HG03025 (cell line): Measurements from ENCODE around the gene PRR5L.

Source experiments
- ATAC-seq: cut with Tn5 transposase; IDR thresholded peaks from one replicate; pipeline ENCODE4 v1.9.1; 2021; ENCODE audit warnings: mild to moderate bottlenecking, moderate library complexity; ENCODE audit not compliant: unreplicated experiment, low FRiP score

The PRR5L gene

GRCh38 chr11:36427079-36427478, 131.0 kb downstream of the PRR5L start:
- ATAC-seq, result no peak

- no peak for ATAC-seq
Measured at GRCh38 chr11:36427876-36428275, 131.8 kb downstream of the PRR5L start.

DNA sequence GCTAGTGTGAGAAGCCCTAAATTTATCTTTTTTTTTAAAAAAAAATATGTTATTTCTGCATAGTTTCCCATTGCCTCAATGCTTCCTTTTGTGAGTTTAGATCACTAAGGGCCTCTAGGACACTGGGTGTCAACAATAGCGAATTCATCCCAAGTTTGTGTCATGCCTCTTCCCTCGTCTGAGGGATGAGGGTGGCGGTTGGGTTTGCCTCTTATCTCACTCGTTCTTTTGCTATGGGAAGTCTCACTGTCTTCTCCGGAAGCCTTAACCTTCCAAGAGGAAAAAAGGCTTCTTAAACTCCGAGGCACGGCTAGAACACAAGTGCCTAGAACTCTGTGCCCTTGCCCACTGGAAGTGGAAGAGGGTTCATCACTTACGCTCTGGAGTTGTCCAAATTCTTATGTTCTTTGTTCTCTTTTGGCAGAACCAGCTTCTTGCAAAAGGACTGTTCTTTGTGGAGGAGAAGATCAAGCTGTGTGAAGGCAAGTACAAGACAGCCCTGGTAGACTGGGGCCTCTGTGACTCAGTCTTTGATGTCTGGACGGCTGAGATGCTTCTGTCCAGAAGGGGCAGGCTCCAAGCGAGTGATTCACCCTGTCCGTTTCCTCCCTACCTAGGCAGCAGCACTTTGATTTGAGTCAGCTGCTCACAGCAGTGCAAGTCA, 135.5 kb downstream of the PRR5L start:
- ATAC-seq, result no peak

GRCh38 chr11:36432093-36432469, 136.0 kb downstream of the PRR5L start:
- ATAC-seq, result no peak

GRCh38 chr11:36432738-36433137, 136.7 kb downstream of the PRR5L start:
- ATAC-seq, result no peak

DNA sequence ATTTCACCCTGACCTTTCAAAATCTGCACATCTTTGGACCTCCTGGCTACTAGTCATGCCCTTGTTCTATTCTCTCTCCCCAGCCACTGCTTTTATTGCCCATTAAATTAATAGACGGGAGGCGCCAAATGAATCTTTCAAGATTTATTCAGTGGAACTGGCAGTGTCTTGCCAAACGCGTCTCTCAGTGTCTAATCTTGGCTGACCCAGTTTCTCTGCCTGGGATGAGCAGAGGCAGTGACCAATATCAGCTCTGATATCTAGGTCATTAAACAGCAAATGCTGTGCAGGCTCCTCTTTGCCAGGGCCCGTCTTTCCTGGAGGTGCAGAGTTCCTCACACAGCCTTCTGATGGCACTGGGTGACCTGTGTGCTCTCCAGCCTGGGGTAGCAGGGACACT, 140.0 kb downstream of the PRR5L start:
- no peak for ATAC-seq

DNA sequence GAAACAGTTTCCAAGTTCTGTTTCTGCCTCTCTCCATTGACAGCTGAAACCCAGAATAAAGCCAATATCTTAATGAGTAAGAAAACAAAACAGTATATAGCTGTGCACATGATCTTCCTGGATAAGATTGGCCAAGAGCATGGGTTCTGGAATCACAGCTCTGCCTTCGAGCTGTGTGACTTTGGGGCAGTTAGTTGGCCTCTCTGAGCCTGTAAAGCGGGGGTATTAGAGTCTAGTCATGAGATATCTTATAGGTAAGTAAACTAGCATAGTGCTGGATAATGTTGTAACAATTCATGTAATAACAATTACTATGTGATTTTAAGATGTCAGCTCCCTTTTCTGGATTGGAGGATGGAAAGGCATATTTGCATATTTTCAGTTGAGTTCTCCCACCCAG, 140.5 kb downstream of the PRR5L start:
- no peak for ATAC-seq

GRCh38 chr11:36437413-36437812, 141.3 kb downstream of the PRR5L start:
- no peak for ATAC-seq

DNA sequence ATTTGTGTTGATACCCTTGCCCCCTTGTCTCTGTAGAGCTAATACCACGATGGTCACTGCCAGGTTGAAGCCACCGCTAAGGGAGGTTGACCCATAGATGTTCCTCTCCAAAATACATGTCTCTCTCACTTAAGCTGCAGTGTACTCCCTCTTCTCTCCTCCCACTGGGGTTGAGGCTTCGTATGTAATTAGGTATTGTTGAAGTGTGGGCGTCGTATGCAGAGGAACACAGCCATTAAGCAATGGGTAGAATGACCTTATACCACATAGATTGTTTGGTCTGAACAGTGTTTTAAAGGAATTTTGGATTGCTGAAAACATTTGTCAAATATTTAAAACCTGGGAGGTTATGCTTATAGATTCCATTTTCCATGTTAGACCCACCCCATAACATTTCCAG, 142.0 kb downstream of the PRR5L start:
- ATAC-seq, result no peak

- ATAC-seq, result peak; percentile 75
Measured at GRCh38 chr11:36441610-36442208, 145.6 kb downstream of the PRR5L start.

DNA sequence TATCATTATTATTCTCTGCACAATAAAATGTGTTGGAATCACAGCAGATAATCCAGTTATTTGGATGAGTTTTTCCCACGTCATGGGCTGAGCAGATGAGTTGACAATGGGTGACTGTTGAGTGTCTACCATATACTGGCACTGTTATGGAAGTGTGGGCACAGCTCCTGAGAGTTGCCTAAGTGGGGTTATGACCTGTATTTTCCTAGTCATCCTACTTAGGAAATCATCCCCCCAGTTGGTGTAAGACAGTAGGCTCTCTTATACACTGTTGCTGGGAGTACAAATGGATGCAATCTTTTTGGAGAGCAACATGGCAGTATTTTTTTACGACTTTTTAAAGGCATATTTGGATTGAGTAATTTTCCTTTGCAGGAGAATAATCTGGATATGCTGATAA, 147.6 kb downstream of the PRR5L start:
- no peak for ATAC-seq

DNA sequence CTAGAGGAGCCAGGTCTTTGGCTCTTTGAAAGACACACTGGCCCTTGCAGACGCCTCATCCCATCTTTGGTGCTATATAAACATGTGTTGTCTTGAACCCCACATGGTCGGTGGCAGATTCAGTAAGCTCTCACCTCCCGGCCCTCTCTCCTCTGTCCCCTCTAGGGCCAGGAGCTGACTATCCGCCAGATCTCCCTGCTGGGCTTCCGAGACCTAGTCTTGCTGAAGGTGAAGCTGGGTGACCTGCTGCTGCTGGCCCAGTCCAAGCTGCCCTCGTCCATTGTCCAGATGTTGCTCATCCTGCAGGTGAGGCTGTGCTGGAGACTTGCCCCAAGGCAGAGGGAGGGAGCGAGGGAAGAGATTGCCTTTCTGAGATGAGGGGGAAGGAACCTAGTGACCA, 150.0 kb downstream of the PRR5L start:
- ATAC-seq, result no peak

- no peak for ATAC-seq
Measured at GRCh38 chr11:36447514-36447913, 151.4 kb downstream of the PRR5L start.

- ATAC-seq, result no peak
Measured at GRCh38 chr11:36447947-36448346, 151.9 kb downstream of the PRR5L start.

DNA sequence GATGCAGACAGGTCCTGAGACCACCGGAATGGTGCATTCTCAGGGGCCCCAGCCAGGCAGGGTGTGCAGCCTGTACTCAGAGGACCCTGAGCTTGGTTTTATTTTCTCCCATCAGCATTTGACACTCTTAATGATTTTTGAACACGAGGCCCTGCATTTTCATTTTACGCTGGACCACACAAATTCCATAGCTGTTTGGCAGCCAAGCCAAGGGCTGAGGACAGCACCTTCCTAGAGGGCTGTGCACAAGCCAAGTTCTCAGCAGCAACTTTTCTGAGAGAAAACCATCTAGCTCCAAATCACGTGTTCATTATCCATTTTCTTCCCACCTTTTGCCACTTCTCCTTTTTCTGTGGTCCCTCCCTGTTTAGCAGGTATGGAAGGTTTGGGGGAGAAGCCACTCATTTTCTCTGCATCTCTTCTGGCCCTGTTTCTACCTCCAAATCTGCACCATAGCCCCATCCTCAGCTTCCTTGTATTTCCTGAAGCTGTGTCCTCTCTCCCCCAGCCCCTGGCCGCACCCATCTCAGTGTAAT, 153.5 kb downstream of the PRR5L start:
- no peak for ATAC-seq

- no peak for ATAC-seq
Measured at GRCh38 chr11:36450110-36450572, 154.1 kb downstream of the PRR5L start.

GRCh38 chr11:36451045-36451444, 155.0 kb downstream of the PRR5L start:
- no peak for ATAC-seq

- no peak for ATAC-seq
Measured at GRCh38 chr11:36451681-36452080, 155.6 kb downstream of the PRR5L start.

GRCh38 chr11:36452236-36452940, 156.3 kb downstream of the PRR5L start:
- ATAC-seq, result no peak

GRCh38 chr11:36452961-36453360, 156.9 kb downstream of the PRR5L start:
- no peak for ATAC-seq

GRCh38 chr11:36453678-36454077, 157.6 kb downstream of the PRR5L start:
- ATAC-seq, result no peak

DNA sequence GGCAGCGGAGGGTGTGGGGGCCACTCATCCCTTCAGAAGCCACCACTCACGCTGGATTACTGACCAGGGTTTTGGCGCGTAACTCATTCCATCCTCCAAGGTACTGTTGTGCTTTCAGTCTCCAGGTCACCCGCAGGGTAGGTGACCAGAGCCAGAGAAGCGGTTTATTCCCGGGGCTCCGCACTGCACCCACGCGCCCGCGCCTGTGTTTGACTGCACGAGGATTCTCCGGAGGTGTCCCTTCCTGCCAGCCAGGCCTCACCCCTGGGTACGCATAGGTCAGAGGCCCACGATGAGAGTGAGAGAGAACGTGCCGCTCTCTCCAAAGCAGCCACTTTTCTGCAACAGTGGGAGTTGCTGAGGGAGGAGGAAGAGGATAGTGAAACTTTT, 158.5 kb downstream of the PRR5L start:
- ATAC-seq, result no peak
